K562 (cell line): ENCODE data around the gene DPEP2. TPM values are rescaled to one million over a fixed set of nuclear protein-coding genes. Genes with fewer than 3 reads are reported as not detected.

ENCODE experiments used
- ATAC-seq: fragments of 200-7000 bp; cut with Tn5 transposase; 3 replicates; pipeline ENCODE4 v1.9.1; 2020; ENCODE audit warnings: moderate library complexity
- BruUV-seq: library from RNA; stranded (reverse); fragments of 400-500 nt; replicated peaks from 2 replicates; lab custom pipeline; 2021; lab: Mats Ljungman, UMichigan
- CTCF ChIA-PET: fragments of 300-600 bp; formaldehyde crosslinking; extraction: SDS; loops from one replicate; lab custom pipeline; 2021; ENCODE audit warnings: low intra/inter-chr PET ratio; lab: Yijun Ruan, JAX
- POLR2A ChIA-PET: fragments of 300-600, 350-650 bp; sonication (Branson Sonifier 250); formaldehyde crosslinking; extraction: SDS; loops from one replicate; lab custom pipeline; 2021; ENCODE audit warnings: antibody characterized with exemption, inconsistent platforms; lab: Yijun Ruan, JAX
- DNase-seq, 4 experiments: peaks; one replicate each; pipeline versions ENCODE4 v3.0.0 to v3.0.0-alpha.2; 2011 to 2018; ENCODE audit warnings: low spot score in 3 of 4, mixed read lengths in 3 of 4; ENCODE audit errors: extremely low read depth in 1 of 4
- FAIRE-seq: peaks from 2 replicates; lab custom pipeline; 2011; peaks lifted over from hg19 to GRCh38; lab: Jason Lieb, UNC
- H2AFZ ChIP-seq: 2 replicates; pipeline ENCODE4 v1.6.0; 2011; ENCODE audit warnings: low read depth, low read length, control low read depth, inconsistent platforms
- H3K27ac ChIP-seq: fragments of 200-600 bp; 3 replicates; pipeline ENCODE4 v1.8.0; 2011; ENCODE audit warnings: low read depth, mild to moderate bottlenecking, control low read depth, inconsistent platforms, low read length, moderate library complexity, mixed read lengths; ENCODE audit errors: extremely low read depth
- H3K27me3 ChIP-seq, 2 experiments: fragments of 300-600 bp in 1 of 2; 2 replicates in 1 of 2; 3 replicates in 1 of 2; pipeline versions ENCODE4 v1.6.0 to v1.8.0; 2011; ENCODE audit warnings: inconsistent platforms in 2 of 2, low read length in 2 of 2, mild to moderate bottlenecking in 1 of 2, mixed read lengths in 1 of 2, moderate library complexity in 1 of 2; ENCODE audit not compliant: control insufficient read depth in 2 of 2, insufficient read depth in 2 of 2
- H3K36me3 ChIP-seq: fragments of 300-600 bp; 3 replicates; pipeline ENCODE4 v1.8.0; 2011; ENCODE audit warnings: mild to moderate bottlenecking, low read length, inconsistent platforms; ENCODE audit not compliant: control insufficient read depth, insufficient read depth
- H3K4me1 ChIP-seq, 2 experiments: fragments of 200-600 bp in 1 of 2; replicated peaks in 1 of 2; 2 replicates in 1 of 2; 3 replicates in 1 of 2; pipeline versions ENCODE4 v1.5.1 to v1.8.0; 2011; ENCODE audit warnings: inconsistent platforms in 2 of 2, low read length in 2 of 2, mild to moderate bottlenecking in 1 of 2, mixed read lengths in 1 of 2, moderate library complexity in 1 of 2; ENCODE audit not compliant: control insufficient read depth in 2 of 2, insufficient read depth in 2 of 2
- H3K4me2 ChIP-seq: 2 replicates; pipeline ENCODE4 v1.6.1; 2011; ENCODE audit warnings: low read length, control low read depth, inconsistent platforms, mixed read lengths; ENCODE audit not compliant: insufficient read depth
- H3K4me3 ChIP-seq: fragments of 200-600 bp; sonication (generic), shearing (Covaris generic); 2 replicates; pipeline ENCODE4 v1.5.1; 2016; ENCODE audit warnings: control low read depth, inconsistent platforms
- H3K79me2 ChIP-seq: fragments of 200-600 bp; 3 replicates; pipeline ENCODE4 v1.8.0; 2011; ENCODE audit warnings: low read length, inconsistent platforms; ENCODE audit not compliant: control insufficient read depth, insufficient read depth
- H3K9ac ChIP-seq, 2 experiments: 2 replicates each; pipeline versions ENCODE4 v1.6.0 to v1.6.1; 2011; ENCODE audit warnings: low read depth in 2 of 2, low read length in 2 of 2, control low read depth in 1 of 2, inconsistent platforms in 1 of 2, mild to moderate bottlenecking in 1 of 2, mixed read lengths in 1 of 2; ENCODE audit not compliant: insufficient read depth in 1 of 2
- H3K9me1 ChIP-seq: one replicate; pipeline ENCODE4 v1.6.0; 2011; ENCODE audit warnings: inconsistent platforms, mild to moderate bottlenecking, low read length, moderate library complexity; ENCODE audit not compliant: control insufficient read depth, insufficient read depth
- H3K9me3 ChIP-seq: replicated peaks from 2 replicates; pipeline ENCODE4 v1.5.1; 2011; ENCODE audit warnings: low read depth, low read length, inconsistent platforms; ENCODE audit not compliant: control insufficient read depth, insufficient read depth
- H4K20me1 ChIP-seq: replicated peaks from 2 replicates; pipeline ENCODE4 v1.6.1; 2011; ENCODE audit warnings: low read length, inconsistent platforms, mixed read lengths; ENCODE audit not compliant: control insufficient read depth, insufficient read depth
- CCAR2 ChIP-seq: fragments of 200-400 bp; formaldehyde crosslinking; IDR thresholded peaks from 2 replicates; pipeline ENCODE4 v1.6.1; 2017; ENCODE audit warnings: mild to moderate bottlenecking, low read depth, low read length
- CHD1 ChIP-seq: fragments of 200-600 bp; sonication (generic); IDR thresholded peaks from one replicate; pipeline ENCODE4 v1.6.1; 2012; ENCODE audit warnings: mild to moderate bottlenecking, moderate library complexity, low read length, inconsistent platforms
- DDX20 ChIP-seq: fragments of 450-650 bp; IDR thresholded peaks from 2 replicates; pipeline ENCODE4 v1.6.1; 2016; ENCODE audit warnings: missing genetic modification characterization, low read depth, mild to moderate bottlenecking, missing compliant biosample characterization, moderate library complexity
- EGR1 ChIP-seq: fragments of 450-650 bp; conservative IDR thresholded peaks from 2 replicates; pipeline ENCODE4 v1.6.1; 2017; ENCODE audit warnings: mild to moderate bottlenecking
- HDAC8 ChIP-seq: fragments of 450-650 bp; IDR thresholded peaks from 2 replicates; pipeline ENCODE4 v1.6.1; 2016; ENCODE audit warnings: mild to moderate bottlenecking, missing genetic modification characterization, moderate library complexity, missing compliant biosample characterization
- HOMEZ ChIP-seq: fragments of 250-450 bp; sonication (Bioruptor Pico); IDR thresholded peaks from 2 replicates; pipeline ENCODE4 v1.4.0; 2020; ENCODE audit warnings: mild to moderate bottlenecking, moderate library complexity
- L3MBTL2 ChIP-seq: fragments of 450-650 bp; IDR thresholded peaks from 2 replicates; pipeline ENCODE4 v1.6.1; 2016; ENCODE audit warnings: mild to moderate bottlenecking, moderate library complexity
- LARP7 ChIP-seq: fragments of 450-650 bp; IDR thresholded peaks from 2 replicates; pipeline ENCODE4 v1.6.1; 2016
- MAFF ChIP-seq: IDR thresholded peaks from 2 replicates; pipeline ENCODE4 v1.6.1; 2012; ENCODE audit warnings: low read length, improper control_type of control experiment
- MCM5 ChIP-seq: fragments of 450-650 bp; IDR thresholded peaks from 2 replicates; pipeline ENCODE4 v1.6.1; 2016; ENCODE audit warnings: low read depth
- POLR2A ChIP-seq: fragments of 450-650 bp; conservative IDR thresholded peaks from 2 replicates; pipeline ENCODE4 v1.6.1; 2016
- PPARD ChIP-seq: fragments of 250-450 bp; sonication (Bioruptor Pico); IDR thresholded peaks from 2 replicates; pipeline ENCODE4 v1.8.0; 2022; ENCODE audit warnings: inconsistent platforms, mild to moderate bottlenecking, moderate library complexity
- PTBP1 ChIP-seq: fragments of 200-400 bp; formaldehyde crosslinking; IDR thresholded peaks from 2 replicates; pipeline ENCODE4 v1.6.1; 2017; ENCODE audit warnings: low read depth, low read length
- SPI1 ChIP-seq: IDR thresholded peaks from 2 replicates; pipeline ENCODE4 v1.6.1; 2011; ENCODE audit warnings: low read depth, low read length, control low read depth, borderline replicate concordance
- ZBTB7A ChIP-seq: IDR thresholded peaks from 2 replicates; pipeline ENCODE4 v1.6.1; 2011; ENCODE audit warnings: low read depth, mild to moderate bottlenecking, low read length, moderate library complexity, borderline replicate concordance; ENCODE audit not compliant: control insufficient read depth
- ZFPM2 ChIP-seq: fragments of 250-450 bp; sonication (Bioruptor Pico); IDR thresholded peaks from 2 replicates; pipeline ENCODE4 v1.5.1; 2022; ENCODE audit warnings: mild to moderate bottlenecking
- ZNF253 ChIP-seq: fragments of 250-450 bp; sonication (Bioruptor Pico); conservative IDR thresholded peaks from 2 replicates; pipeline ENCODE4 v1.6.1; 2021; ENCODE audit warnings: mild to moderate bottlenecking
- WGBS: fragments of 100-300 bp; shearing (Covaris generic); methylation state at CpG from one replicate; pipeline ENCODE4 v1.1.6; 2016; ENCODE audit warnings: low coverage, mixed read lengths; ENCODE audit not compliant: insufficient coverage; ENCODE audit errors: missing lambda C conversion rate; 5-methylcytosine and 5-hydroxymethylcytosine counted together
- in situ Hi-C: fragments of 300-500 bp; cut with MboI; formaldehyde crosslinking; loops from 4 replicates; pipeline ENCODE4 v1.15.0; 2018; ENCODE audit warnings: inconsistent platforms, mixed read lengths
- intact Hi-C: fragments of 100-400 bp; cut with micrococcal nuclease; formaldehyde crosslinking; loops from 2 replicates; pipeline ENCODE4 v1.14.2; 2022
- polyA plus RNA-seq, 8 experiments: library from polyadenylated mRNA; depleted of rRNA in 4 of 8; stranded (reverse) in 5 of 8; unstranded in 3 of 8; fragments of >200 nt; fragmentation: Nextera tagmentation in 2 of 8; fragmentation: Illumina TruSeq in 1 of 8; extraction: Ambion mirVana in 2 of 8; extraction: Trizol in 1 of 8; gene quantifications; 2 replicates each; pipeline versions ENCODE4 v1.2.1 to v1.2.3, GENCODE V29; 2011 to 2014; ENCODE audit warnings: inconsistent platforms in 1 of 8, missing spikeins in 1 of 8
- total RNA-seq, 7 experiments: library from RNA; depleted of rRNA in 6 of 7; stranded (reverse); fragments of >200 nt in 6 of 7; fragmentation: Illumina TruSeq in 2 of 7; extraction: Trizol in 2 of 7; gene quantifications; 2 replicates each; pipeline versions ENCODE4 v1.2.1 to v1.2.3, GENCODE V29; 2011 to 2021; ENCODE audit warnings: low replicate concordance in 1 of 7
- TF ChIP-seq, protein P1 (sequence below): fragments of 450-650 bp; IDR thresholded peaks from 2 replicates; pipeline ENCODE4 v1.6.1; 2016; ENCODE audit warnings: low read depth, mild to moderate bottlenecking, moderate library complexity
- TF ChIP-seq, protein P2 (sequence below): fragments of 450-650 bp; IDR thresholded peaks from 2 replicates; pipeline ENCODE4 v1.6.1; 2016
- TF ChIP-seq, protein P3 (sequence below), 2 experiments: fragments of 450-650 bp in 1 of 2; sonication (generic) in 1 of 2; formaldehyde crosslinking in 1 of 2; IDR thresholded peaks in 1 of 2; conservative IDR thresholded peaks in 1 of 2; 2 replicates each; pipeline versions ENCODE4 v1.6.1 to v1.8.1; 2016 to 2023; ENCODE audit warnings: mild to moderate bottlenecking in 2 of 2, moderate library complexity in 2 of 2, inconsistent platforms in 1 of 2, missing genetic modification reagents in 1 of 2

The DPEP2 gene
- total and polyA plus RNA-seq, 9 of the 15 experiments (the other 6 are each of a cell fraction or from before 2014, with no cell fraction given): 0.14 to 1.2 (median 0.38) TPM

DNA sequence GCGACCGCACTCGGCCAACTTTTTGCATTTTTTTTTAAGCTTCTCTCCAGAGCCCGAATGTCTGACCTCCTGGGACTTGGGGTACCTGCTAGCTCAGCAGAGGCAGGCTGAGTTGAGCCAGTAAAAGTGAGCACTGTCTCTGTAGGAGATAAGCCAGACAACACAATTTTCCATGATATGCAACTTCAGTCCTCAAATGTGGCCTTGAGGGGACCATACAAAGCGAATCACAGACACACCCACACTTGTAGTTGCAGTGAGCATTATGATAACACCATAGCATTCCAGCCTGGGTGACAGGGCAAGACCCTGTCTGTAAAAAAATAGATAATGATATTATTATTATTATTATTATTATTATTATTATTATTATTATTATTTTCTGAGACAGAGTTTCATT lies 2.6 kb downstream of the DPEP2 start (continued):
- no peak for TF ChIP-seq ZNF253 (CRISPR knock-in tag)
- TF ChIP-seq, protein P1, sequence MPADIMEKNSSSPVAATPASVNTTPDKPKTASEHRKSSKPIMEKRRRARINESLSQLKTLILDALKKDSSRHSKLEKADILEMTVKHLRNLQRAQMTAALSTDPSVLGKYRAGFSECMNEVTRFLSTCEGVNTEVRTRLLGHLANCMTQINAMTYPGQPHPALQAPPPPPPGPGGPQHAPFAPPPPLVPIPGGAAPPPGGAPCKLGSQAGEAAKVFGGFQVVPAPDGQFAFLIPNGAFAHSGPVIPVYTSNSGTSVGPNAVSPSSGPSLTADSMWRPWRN: no peak
- TF ChIP-seq MAFF: no peak
- TF ChIP-seq ZFPM2 (CRISPR knock-in tag): no peak
- TF ChIP-seq HDAC8 (tag): no peak

DNA sequence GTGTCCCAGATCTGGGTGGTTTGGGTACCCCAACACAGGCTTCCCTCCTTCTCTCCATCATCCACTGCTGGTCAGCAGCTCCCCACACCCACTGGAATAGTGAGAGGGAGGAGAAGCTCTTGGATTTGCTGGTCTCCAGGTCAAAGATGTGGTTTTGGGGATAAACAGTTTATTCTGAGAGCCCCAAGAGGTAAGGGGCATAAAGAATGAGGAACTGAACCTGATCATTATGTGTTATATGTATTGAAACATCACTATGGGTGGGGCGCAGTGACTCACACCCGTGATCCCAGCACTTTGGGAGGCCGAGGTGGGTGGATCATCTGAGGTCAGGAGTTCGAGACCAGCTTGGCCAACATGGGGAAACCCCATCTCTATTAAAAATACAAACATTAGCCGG lies 3.9 kb downstream of the DPEP2 start:
- intact Hi-C loops (no loop called here), in situ Hi-C loops (loop anchor here (10.0 kb wide), 1 partner anchor 319 kb away; the partner anchor contains the start of genes PRMT7 and SLC7A6OS)
- H3K27ac ChIP-seq: no peak overlapping the region
- POLR2A ChIA-PET: interaction anchor here (0.6 to 1.7 kb wide), 3 partner anchors 11 to 39 kb away, joined by 3 to 7 read pairs (median 4); no protein-coding TSS in a partner anchor
- no peak overlapping the region for H3K4me3 ChIP-seq
- no TSS peak for BruUV-seq
- no peaks in the 10 kb centered on the region for H3K27me3 ChIP-seq
- WGBS: 43% methylated on average over 5 of the region's 5 CpGs
- no peaks in the 10 kb centered on the region for H3K36me3 ChIP-seq
- H4K20me1 ChIP-seq: no peaks in the 10 kb centered on the region
- CTCF ChIA-PET: no interaction called here
- no peak overlapping the region for H3K9ac ChIP-seq
- H3K9me3 ChIP-seq: no peaks in the 10 kb centered on the region
- H2AFZ ChIP-seq: peak overlapping the region; percentile 22; the same call in 1 of the 2 replicates
- no peaks in the 10 kb centered on the region for H3K79me2 ChIP-seq
- ATAC-seq (no peak), DNase-seq (peak in 1 of 4 experiments; percentile 43), FAIRE-seq (no peak)
- H3K9me1 ChIP-seq: no peaks in the 10 kb centered on the region
- peaks cover 28 to 42% of the 10 kb centered on the region in 2 experiments for H3K4me1 ChIP-seq
- H3K4me2 ChIP-seq: no peak overlapping the region; the same call in 1 of the 2 replicates
- TF ChIP-seq CCAR2: no peak
- TF ChIP-seq EGR1: peak; percentile 64
- no peak for TF ChIP-seq PPARD
- TF ChIP-seq PTBP1: no peak
- TF ChIP-seq CHD1: no peak
- TF ChIP-seq, protein P2, sequence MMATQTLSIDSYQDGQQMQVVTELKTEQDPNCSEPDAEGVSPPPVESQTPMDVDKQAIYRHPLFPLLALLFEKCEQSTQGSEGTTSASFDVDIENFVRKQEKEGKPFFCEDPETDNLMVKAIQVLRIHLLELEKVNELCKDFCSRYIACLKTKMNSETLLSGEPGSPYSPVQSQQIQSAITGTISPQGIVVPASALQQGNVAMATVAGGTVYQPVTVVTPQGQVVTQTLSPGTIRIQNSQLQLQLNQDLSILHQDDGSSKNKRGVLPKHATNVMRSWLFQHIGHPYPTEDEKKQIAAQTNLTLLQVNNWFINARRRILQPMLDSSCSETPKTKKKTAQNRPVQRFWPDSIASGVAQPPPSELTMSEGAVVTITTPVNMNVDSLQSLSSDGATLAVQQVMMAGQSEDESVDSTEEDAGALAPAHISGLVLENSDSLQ: no peak
- TF ChIP-seq HOMEZ (CRISPR knock-in tag): no peak
- TF ChIP-seq MCM5: no peak
- no peak for TF ChIP-seq POLR2A
- TF ChIP-seq L3MBTL2: no peak
- TF ChIP-seq ZBTB7A: no peak
- peak; percentile 70 for TF ChIP-seq SPI1
- TF ChIP-seq LARP7: no peak
- TF ChIP-seq, protein P3, sequence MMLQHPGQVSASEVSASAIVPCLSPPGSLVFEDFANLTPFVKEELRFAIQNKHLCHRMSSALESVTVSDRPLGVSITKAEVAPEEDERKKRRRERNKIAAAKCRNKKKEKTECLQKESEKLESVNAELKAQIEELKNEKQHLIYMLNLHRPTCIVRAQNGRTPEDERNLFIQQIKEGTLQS (IDR thresholded peaks at IDR 0.05): peak; percentile 43
- TF ChIP-seq, protein P3 (CRISPR knock-in tag; conservative IDR thresholded peaks at IDR 0.05): no peak
- no peak for TF ChIP-seq DDX20 (tag)
